Measurements from ENCODE around the gene HACD3. TPM values are rescaled to one million over a fixed set of nuclear protein-coding genes. Genes with fewer than 3 reads are reported as not detected.

The HACD3 gene
- total and polyA plus RNA-seq, 9 of the 15 experiments (the other 6 are each of a cell fraction or from before 2014, with no cell fraction given) = 48.1 to 117 (median 72.8) TPM

- peak; percentile 100 for TF ChIP-seq THAP12 (CRISPR knock-in tag; IDR thresholded peaks at IDR 0.05)
- TF ChIP-seq MEF2A (IDR thresholded peaks at IDR 0.05; ENCODE audit: control insufficient read depth, low read depth, low read length) = no peak
- TF ChIP-seq SIN3A (IDR thresholded peaks at IDR 0.05; ENCODE audit: borderline replicate concordance in 2 of 2, control insufficient read depth in 1 of 2, low read depth in 2 of 2, low read length in 2 of 2) = peak in 1 of 2 experiments; percentile 64; a peak in 3 of 4 replicates
- TF ChIP-seq ARID4B (CRISPR knock-in tag; IDR thresholded peaks at IDR 0.05) = peak; percentile 98
- TF ChIP-seq XRCC4 (IDR thresholded peaks at IDR 0.05; ENCODE audit: extremely low read depth, insufficient read depth, insufficient read length) = no peak
- TF ChIP-seq FOXA3 (CRISPR knock-in tag; conservative IDR thresholded peaks at IDR 0.05 in 1 of 2, IDR thresholded peaks at IDR 0.05 in 1 of 2) = peak in 1 of 2 experiments; percentile 73; a peak in 1 of 4 replicates
- peak; percentile 97 for TF ChIP-seq CBFB (CRISPR knock-in tag; IDR thresholded peaks at IDR 0.05)
- TF ChIP-seq KLF6 (CRISPR knock-in tag; IDR thresholded peaks at IDR 0.05; ENCODE audit: borderline replicate concordance) = peak; percentile 43; the same call in 1 of the 2 replicates
- 0 out of 2 replicates have a peak, but pooled peaks have one; percentile 42 for TF ChIP-seq GATA2 (CRISPR knock-in tag; IDR thresholded peaks at IDR 0.05)
- peak; percentile 78; the same call in 1 of the 2 replicates for TF ChIP-seq ZBTB33 (CRISPR knock-in tag; IDR thresholded peaks at IDR 0.05)
- peak; percentile 97 for TF ChIP-seq NR2C2 (CRISPR knock-in tag; IDR thresholded peaks at IDR 0.05)
- peak; percentile 99 for TF ChIP-seq NR2C2 (tag; IDR thresholded peaks at IDR 0.05)
- TF ChIP-seq CTBP1 (IDR thresholded peaks at IDR 0.05; ENCODE audit: borderline replicate concordance) = peak; percentile 72
- TF ChIP-seq SOX6 (IDR thresholded peaks at IDR 0.05) = 0 out of 2 replicates have a peak, but pooled peaks have one; percentile 33
Measured at GRCh38 chr15:65516997-65517865, 13.0 kb upstream of the HACD3 start, which contains the start of gene DPP8 (continued).

Data from K562 (cell line).